ENCODE measurements around the gene LGR6.
A peak's percentile ranks its signal among the peaks of the same experiment; 100 is the strongest.
"Not testable (repeated sequence)": the region's sequence is repeated elsewhere in the genome, so short reads cannot be mapped to it uniquely, and the experiment has no call there.

The LGR6 gene, protein sequence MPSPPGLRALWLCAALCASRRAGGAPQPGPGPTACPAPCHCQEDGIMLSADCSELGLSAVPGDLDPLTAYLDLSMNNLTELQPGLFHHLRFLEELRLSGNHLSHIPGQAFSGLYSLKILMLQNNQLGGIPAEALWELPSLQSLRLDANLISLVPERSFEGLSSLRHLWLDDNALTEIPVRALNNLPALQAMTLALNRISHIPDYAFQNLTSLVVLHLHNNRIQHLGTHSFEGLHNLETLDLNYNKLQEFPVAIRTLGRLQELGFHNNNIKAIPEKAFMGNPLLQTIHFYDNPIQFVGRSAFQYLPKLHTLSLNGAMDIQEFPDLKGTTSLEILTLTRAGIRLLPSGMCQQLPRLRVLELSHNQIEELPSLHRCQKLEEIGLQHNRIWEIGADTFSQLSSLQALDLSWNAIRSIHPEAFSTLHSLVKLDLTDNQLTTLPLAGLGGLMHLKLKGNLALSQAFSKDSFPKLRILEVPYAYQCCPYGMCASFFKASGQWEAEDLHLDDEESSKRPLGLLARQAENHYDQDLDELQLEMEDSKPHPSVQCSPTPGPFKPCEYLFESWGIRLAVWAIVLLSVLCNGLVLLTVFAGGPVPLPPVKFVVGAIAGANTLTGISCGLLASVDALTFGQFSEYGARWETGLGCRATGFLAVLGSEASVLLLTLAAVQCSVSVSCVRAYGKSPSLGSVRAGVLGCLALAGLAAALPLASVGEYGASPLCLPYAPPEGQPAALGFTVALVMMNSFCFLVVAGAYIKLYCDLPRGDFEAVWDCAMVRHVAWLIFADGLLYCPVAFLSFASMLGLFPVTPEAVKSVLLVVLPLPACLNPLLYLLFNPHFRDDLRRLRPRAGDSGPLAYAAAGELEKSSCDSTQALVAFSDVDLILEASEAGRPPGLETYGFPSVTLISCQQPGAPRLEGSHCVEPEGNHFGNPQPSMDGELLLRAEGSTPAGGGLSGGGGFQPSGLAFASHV

DNA sequence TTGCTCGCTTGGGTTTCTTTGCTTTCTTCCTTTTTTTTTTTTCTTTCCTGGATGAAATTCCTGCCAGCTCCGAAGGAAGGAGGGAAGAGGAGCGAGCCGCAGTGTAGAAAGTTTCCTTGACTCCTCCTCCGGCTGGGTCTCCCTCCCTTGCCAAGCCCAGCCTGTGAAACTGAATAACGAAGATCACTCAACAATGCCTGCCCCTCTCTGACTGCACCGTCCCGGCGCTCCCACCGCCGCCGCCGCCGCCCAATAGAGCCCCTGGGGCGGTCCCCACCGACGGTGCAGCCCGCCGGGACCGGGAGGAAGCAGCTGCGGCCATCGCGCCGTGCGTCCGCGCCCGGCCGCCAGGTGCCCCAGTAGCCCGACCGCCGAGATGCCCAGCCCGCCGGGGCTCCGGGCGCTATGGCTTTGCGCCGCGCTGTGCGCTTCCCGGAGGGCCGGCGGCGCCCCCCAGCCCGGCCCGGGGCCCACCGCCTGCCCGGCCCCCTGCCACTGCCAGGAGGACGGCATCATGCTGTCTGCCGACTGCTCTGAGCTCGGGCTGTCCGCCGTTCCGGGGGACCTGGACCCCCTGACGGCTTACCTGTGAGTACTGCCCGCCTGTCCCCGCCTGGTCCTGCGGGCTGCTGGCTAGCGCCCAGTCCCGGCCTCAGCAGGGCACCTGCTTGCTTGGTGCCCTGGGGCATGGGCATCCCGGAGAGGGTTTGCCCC, at the start of gene LGR6:
Gene LGR6, plus strand, starts transcription at position 186 of the 714 bp plus-strand sequence. Its CDS starts 191 bp downstream, at position 377.
- peak; percentile 31 for DNase-seq

DNA sequence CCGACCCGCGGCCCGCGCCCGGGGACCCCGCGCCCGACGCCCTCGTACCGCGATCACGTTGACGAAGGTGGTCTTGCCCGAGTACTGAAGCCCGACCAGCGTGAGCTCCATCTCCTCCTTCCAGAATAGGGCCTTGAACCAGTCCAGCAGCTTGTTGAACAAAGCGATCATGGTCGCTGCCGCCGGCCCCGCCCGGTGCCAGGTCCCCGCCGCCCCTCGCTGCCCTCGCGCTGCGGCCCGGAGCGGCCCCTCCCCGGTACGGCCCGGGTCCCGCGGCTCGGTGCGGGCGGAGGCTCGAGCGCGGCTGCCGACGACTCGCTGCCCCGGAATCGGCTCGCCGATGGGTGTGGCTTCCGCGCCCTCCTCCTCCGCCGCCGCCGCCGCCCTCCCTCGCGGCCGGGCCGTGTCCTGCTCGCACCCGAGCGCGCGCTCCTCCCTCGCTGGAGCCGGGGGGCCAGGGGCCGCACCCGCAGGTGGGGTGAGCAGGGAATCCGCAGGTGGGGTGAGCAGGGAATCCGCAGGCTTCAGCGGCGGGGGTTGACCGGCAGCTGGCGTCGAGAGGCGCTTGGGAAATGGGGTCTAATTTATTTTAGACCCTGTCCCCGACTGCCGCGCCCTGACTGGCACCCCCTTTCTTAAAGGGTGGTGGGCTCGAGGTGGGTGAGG, 49.1 kb upstream of the LGR6 start, which contains the start of gene ARL8A:
Gene ARL8A, minus strand, starts transcription at position 336 of the 666 bp plus-strand sequence. Its CDS starts 165 bp downstream, at position 171.
- DNase-seq, result peak; percentile 76

DNA sequence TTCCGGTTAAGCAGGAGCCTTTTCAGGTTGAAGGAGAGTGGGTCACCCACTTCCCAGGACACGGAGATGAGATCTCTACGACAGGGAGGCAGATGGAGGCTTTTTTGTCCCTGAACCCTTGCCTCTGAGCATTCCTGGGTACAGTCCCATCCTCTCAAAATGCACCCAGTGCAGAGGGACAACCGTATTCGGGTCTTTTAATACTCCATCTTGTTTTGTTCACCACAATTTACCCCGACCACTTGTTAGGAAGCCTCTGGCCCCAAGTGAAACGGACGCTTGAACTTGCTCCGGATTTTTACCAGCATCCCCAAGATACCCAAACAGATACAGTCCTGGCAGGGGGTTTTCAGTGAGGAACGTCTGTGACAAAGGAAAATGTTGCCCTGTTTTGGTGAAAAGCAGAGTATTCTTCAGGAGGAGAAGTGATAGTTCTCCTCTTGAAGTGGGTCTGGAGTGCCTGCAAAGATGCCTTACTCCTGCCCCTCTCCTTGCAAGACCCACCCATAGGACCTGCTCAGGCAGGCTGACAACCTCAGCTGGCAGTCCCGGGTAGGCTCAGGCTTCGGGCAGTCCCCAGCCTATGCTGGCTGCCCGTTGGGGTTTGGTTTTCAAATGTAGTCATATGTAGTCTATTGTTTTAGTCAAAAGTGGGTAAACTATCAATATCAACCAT, 48.4 kb upstream of the LGR6 start:
- peak; percentile 23 for DNase-seq

DNA sequence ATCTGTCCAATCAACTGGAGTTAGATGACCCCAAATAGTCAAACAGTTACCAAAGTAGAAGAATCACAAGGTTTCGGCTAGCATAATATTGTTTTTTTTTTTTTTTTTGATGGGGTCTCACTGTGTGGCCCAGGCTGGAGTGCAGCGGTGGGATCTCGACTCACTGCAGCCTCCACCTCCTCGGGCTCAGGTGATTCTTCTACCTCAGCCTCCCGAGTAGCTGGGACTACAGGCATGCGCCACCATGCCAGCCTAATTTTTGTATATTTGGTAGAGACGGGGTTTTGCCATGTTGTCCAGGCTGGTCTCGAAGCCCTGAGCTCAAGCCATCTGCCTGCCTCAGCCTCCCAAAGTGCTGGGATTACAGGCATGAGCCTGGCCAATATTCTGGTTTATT, 47.9 kb upstream of the LGR6 start:
- not testable (repeated sequence) for DNase-seq

DNA sequence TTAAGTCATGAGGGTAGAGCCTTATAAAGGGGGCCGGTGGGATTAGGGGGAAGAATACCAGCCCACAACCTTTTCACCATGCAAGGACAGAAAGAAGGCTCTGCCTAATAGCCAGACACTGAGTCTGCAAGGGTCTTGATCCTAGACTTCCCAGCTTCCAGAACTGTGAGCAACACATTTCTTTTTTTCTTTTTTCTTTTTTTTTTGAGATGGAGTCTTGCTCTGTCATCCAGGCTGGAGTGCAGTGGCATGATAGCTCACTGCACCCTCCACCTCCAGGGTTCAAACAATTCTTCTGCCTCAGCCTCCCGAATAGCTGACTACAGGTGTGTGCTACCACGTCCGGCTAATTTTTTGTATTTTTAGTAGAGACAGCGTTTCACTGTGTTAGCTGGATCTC, 47.3 kb upstream of the LGR6 start:
- no peak for DNase-seq

DNA sequence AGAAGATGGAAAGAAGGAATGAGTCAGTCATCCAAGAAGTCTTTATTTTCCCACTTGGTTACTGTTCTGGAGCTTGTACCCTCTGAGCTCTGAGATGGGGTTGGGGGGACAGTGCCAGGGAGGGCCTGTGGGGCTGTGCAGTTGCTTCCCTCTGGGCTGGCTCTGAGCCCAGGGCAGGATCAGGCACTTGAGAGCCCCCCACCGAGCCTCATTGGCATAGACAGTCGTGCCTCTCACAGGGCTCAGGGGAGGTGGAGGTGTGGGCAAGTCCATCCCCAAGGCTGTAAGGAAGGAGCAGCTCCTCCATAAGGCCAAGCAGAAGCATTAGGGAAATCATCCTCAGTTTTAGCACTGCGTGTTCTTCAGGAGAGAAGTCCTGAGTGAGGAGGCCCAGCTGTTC, 46.6 kb upstream of the LGR6 start:
- DNase-seq, result no peak

DNA sequence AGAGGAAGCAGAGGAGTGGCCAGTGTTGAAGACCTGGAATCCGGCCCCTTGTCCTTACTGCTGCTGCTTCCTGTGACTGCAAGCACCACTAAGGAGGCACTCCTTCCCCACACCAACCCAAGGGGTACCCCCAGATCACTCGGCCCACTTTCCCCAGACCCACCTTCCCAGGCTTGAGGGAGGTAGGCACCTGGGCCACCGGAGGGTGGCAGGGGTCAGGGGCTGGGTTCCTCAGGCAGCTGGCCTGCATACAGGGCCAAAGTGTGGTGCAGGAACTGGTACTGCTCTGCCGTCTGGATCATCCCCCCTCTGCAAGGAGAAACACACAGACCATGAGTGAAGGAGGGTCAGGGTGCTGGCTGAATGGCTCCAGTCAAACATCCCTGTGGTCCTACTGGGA, 45.2 kb upstream of the LGR6 start:
- DNase-seq, result no peak

DNA sequence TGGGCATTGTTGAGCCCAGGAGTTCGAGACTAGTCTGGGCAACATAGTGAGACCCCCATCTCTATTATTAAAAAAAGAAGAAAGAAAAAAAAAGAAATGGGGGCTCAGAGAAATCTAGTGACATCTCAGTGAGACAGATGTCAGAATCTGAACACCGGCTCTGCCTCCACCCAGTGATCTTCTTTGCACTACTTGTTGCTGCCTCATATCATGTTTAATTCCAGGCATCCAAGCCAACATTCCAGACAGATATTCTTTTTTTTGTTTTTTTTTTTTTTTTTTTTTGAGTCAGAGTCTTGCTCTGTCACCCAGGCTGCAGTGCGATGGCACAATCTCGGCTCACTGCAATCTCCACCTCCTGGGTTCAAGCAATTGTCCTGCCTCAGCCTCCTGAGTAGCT, 44.0 kb upstream of the LGR6 start:
- no peak for DNase-seq

DNA sequence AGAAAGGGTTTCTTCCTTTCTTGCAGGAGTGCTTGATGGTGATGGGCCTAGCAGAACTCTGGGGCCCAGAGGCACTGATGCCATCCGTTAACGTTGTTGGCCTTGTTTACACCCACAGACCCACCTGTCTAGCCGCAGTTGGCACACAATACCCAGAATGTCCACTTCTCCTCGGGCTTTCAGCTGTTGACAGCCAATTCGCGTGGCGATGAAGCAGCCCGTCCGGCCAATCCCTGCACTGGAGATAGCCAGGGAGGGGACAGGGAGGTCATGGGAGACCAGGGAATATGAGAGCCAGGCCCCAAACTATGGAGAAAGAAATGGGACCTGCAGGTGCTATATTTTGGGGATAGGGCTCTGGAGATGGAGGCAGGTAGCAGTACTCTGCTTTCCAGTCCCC, 43.4 kb upstream of the LGR6 start:
- no peak for DNase-seq

DNA sequence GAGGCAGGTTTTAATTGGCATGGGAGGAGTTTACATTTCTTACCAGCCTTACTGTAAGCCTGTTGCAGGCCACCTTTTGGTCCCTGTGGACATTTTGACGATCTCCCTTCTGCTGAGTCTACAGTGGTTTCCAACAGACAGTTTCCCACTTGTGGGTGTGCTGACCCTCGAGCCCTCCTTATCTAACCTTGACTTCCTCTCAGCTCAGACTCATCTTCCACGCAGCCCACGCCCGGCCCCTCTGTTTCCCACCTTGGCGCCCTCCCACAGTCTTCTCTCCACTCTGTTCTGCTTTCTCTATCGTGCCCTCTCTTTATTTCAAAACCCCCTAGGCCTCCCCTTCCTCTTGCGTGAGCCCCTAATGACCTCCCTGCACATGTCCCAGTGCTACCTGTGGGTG, 43.0 kb upstream of the LGR6 start:
- DNase-seq, result no peak

DNA sequence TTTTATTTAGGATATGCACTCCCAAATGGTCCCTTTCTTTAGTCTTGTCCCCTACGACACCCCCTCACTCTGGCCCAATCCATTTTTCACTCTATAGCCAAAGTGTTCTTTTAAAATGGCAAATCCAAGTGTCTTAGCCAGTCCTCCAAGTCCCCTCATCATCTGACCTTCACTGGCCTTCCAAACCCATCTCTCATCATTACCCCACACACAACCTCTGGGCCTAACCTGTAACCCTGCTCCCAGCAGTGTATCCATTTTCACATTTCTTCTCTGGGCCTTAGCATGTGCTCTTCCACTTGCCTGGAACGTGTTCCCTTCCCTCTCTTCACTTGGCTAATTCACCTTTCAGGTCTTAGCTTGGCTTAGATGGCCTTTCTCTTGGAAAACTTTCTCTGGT, 42.6 kb upstream of the LGR6 start:
- no peak for DNase-seq

DNA sequence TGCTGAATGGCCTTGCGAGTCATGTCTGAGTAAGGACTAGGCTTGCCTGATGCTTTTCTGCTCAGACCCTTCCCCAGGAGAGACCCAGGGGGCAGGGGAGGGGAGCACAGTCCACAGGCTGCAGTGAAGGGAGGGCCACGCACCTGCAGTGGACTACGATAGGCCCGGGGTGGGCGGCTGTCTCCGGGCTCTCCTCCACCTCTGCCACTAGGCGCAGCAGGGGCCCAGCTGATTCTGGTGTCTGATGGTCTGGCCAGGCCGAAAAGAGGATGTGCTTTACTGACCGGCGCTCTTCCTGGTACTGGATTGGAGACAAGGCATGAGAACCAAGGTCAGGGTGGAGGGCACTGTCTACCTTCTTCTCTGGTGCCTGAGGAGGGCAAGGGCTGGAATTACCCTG, 41.2 kb upstream of the LGR6 start:
- no peak for DNase-seq

DNA sequence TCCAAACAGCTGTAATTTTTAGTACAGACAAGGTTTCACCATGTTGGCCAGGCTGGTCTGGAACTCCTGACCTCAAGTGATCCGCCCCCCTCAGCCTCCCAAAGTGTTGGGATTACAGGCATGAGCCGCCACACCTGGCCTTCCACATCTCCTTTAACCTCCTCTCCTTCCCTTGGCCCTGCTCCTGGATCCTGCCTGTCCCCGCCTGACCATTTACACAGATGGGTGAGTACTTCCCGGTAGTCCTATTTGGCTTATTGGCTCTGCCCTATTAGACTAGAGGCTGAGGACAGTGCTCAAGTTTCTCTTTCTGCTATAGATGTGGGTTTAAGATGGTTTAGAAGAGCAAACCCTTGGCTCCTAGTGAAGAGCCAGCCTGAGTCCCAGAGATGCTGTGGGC, 40.3 kb upstream of the LGR6 start:
- DNase-seq, result no peak

DNA sequence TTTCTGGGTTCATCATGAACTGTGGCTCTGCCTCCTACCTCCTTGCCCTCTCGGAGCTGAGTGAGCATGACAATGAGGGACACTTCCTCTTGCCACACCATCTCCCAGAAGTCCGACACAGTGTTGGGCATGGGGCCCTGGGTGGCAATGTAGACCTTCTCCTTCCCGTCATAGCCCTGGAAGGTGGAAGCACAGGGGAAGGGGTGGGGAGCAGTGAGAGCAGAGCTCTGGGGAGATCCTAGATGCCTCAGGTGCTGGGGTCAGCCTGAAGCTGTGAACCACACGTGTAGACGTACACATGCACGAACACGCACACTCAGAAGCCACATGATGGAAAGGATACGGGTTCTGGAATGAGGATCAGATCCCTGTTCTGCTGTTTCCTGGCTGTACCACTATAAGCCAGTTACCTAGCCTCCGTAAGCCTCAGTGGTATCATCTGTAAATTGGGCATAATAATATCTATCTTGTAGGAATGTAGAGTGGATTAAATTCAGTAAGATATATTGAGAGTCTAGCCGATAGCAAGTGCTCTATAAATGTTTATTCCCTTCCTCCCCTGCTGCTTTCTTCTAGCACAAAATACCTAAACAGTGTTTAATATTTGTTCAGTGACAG, 39.3 kb upstream of the LGR6 start:
- DNase-seq, result no peak

DNA sequence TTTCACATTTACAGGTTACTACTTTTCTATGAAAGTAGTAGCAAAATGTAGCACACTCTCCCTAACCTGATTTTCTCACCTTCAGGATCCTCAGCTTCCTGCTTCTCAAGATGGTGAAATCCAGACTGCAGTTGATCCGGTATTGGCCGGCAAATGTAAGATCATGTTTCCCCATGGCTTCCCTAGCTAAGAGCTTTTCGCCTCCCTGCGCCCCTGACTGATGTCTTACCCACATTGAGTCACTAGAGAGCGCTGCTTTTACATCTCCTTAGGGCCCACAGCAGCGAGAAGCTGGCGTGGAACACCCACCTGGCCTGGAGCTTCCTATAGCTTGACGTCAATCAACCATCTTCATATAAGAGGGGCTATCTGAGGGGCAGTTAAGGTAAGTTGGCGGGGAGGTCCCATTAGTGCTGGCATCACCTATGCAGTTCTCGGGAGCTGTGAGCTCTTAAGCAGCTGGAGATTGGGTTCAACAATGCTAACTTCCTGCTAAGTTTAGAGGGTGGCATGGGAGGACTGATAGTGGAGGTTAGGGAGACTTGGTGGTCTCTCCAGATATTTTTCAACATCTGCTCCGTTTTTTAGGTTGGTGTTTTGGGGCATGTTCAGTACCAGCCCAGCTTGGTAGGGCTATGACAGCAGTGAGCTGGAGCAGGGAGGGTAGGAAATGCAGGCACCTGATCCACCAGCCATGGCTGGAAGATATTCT, 38.7 kb upstream of the LGR6 start:
- peak; percentile 58 for DNase-seq

DNA sequence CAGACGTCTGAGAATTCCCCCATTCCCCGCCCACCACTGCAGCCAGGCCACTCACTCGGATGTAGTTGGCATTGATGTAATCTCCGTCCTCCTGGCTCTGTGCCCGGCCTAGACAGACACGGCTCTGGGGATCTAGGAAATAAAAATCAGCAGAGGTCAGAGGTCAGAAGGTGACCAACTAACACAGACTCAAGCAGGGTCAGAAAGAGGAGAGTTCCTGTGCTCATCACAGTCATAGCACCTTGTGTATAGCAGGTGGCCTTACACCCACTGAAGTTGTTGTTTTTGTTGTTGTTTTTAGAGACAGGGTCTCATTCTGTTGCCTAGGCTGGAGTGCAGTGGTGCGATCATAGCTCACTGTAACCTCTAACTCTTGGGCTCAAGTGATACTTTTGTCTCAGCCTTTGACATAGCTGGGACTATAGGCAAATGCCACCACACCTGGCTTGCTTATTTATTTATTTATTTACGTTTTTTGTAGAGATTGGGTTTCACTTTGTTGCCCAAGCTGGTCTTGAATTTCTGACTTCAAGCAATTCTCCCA, 38.0 kb upstream of the LGR6 start:
- DNase-seq, result no peak

DNA sequence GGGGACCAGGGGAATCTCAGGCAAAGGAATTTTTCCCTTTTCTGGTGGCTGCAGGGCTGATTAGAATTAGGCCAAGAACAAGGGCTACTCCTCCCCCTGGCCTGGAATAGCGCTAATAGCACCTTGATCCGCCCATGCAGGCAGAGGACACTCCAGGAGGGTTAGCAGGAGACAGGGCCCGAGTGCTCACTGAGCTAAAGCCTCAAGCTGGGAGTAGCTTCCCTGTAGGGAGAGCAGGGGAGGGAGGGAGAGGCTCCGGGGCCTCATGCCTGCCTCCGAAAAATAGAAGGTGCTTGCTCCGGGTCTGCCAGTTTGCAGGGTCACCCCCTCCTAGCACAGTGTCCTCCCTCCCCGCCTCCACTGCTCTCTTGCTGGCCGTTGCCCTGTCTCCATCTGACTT, 37.0 kb upstream of the LGR6 start:
- DNase-seq, result no peak

DNA sequence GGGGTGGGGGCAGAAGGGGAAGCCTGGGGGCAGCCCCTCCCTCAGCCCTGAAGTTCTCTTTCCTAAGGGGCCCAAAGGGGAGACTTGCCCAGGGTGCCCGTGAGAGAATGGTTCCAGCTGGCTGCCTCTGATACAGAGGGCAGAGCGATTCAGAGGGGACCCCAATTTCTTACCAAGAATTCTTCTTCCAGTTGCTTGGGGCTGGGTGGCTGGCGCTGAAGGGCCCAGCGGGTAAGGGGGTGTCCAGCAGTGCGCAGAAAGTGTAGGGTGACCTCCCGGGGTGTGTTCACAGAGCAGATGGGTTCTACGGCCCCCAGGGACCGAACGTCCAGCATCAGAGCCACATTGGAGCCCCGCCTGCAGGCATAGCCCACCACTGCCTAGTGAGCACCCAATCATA, 35.7 kb upstream of the LGR6 start:
- no peak for DNase-seq

DNA sequence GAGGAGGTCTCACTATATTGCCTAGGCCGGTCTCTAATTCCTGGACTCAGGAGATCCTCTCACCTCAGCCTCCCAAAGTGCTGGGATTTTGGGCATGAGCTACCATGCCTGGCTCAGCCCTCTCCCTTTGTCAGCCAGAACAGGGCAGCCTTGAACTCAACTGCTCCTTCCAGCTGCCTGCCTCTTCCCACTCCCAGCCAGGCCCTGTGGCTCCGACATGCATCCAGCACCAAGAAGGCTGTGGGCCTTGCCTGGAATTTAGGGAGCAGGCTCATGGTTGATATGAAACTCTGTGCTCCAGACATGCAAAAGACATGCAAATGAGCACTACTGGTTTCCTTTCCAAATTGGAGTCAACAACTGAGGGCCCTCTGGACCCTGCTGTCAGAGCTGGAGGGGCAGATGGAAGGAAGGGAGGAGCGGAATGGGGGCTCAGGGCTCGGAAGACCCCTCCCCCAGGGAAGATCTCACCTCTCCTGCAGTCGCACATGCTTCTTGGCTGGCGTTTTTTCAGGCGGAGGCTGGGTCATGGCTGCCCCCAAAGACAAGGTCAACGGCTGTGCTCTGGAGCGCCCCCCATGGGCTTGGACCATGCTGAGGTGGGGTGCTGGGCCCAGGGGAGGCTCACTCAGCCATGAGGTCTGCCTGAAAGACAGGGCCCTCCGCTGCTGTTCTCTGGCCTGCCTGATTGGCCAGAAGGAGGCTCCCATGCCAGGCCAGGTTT, 34.6 kb upstream of the LGR6 start:
- peak; percentile 78 for DNase-seq
